HepG2 (cell line): ENCODE data around the gene LHX1.

ENCODE experiments used
- CEBPG ChIP-seq: IDR thresholded peaks from 2 replicates; pipeline ENCODE4 v1.6.1; 2016
- CTCF ChIP-seq: sonication (generic); formaldehyde crosslinking; IDR thresholded peaks from 2 replicates; pipeline ENCODE4 v1.5.0; 2020; ENCODE audit warnings: mild to moderate bottlenecking, missing genetic modification reagents, moderate library complexity
- ETV6 ChIP-seq: sonication (generic); formaldehyde crosslinking; conservative IDR thresholded peaks from 2 replicates; pipeline ENCODE4 v1.4.0; 2020; ENCODE audit warnings: missing genetic modification reagents
- NFAT5 ChIP-seq: sonication (generic); formaldehyde crosslinking; IDR thresholded peaks from 2 replicates; pipeline ENCODE4 v1.4.0; 2020; ENCODE audit warnings: missing genetic modification reagents
- POLR2AphosphoS2 ChIP-seq: IDR thresholded peaks from 2 replicates; pipeline ENCODE4 v1.6.1; 2011; ENCODE audit warnings: low read depth, low read length, improper control_type of control experiment
- USF2 ChIP-seq, 2 experiments: sonication (generic) in 1 of 2; formaldehyde crosslinking in 1 of 2; IDR thresholded peaks; 2 replicates each; pipeline versions ENCODE4 v1.5.1 to v1.6.1; 2011 to 2020; ENCODE audit warnings: borderline replicate concordance in 1 of 2, low read depth in 1 of 2, low read length in 1 of 2, mild to moderate bottlenecking in 1 of 2, missing genetic modification reagents in 1 of 2, moderate library complexity in 1 of 2
- ZNF280B ChIP-seq: sonication (generic); formaldehyde crosslinking; IDR thresholded peaks from 2 replicates; pipeline ENCODE4 v1.5.0; 2020; ENCODE audit warnings: missing genetic modification reagents, mild to moderate bottlenecking, borderline replicate concordance
- ZNF646 ChIP-seq: sonication (generic); formaldehyde crosslinking; IDR thresholded peaks from 2 replicates; pipeline ENCODE4 v1.9.0; 2021; ENCODE audit warnings: mild to moderate bottlenecking, missing genetic modification reagents

- TF ChIP-seq ETV6 (CRISPR knock-in tag) (no peak), ZNF646 (no peak), CEBPG (no peak), CTCF (CRISPR knock-in tag) (no peak), ZNF280B (CRISPR knock-in tag) (no peak), POLR2AphosphoS2 (no peak), NFAT5 (no peak), USF2 (IDR thresholded peaks at IDR 0.05; ENCODE audit: low read depth, low read length) (no peak), USF2 (CRISPR knock-in tag; IDR thresholded peaks at IDR 0.05; ENCODE audit: borderline replicate concordance) (no peak)
These were observed 26.3 kb upstream of the LHX1 start for GRCh38 chr17:36911001-36911400.
